22Rv1 (cell line): ENCODE measurements around the gene DCXR.

ENCODE experiments used
- ZFX ChIP-seq: fragments of 450-650 bp; IDR thresholded peaks from 2 replicates; pipeline ENCODE4 v1.6.1; 2017; ENCODE audit warnings: antibody characterized with exemption, borderline replicate concordance
- TF ChIP-seq, protein P1 (sequence below): fragments of 450-650 bp; IDR thresholded peaks from 2 replicates; pipeline ENCODE4 v1.5.1; 2017; ENCODE audit warnings: mild to moderate bottlenecking

DNA sequence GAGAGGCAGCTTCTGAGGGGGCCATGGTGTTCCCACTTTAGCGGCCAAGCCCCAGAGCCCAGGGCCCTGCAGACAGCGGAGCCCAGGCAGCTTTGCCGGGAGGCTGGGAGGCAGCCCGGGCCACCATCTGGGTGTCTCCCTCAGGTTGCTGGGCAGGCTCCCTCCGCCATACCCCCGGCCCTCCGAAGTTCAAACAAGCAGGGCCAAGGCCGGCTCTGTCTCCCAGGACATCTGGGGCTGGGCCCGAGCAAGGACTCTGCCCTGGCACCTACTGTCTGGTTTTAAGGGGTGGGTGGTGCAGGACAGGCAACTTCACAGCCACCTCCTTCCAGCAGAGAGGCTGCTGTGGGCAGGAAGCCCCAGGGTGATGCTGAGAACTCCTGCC, 25.5 kb upstream of the DCXR start:
- TF ChIP-seq, protein P1, sequence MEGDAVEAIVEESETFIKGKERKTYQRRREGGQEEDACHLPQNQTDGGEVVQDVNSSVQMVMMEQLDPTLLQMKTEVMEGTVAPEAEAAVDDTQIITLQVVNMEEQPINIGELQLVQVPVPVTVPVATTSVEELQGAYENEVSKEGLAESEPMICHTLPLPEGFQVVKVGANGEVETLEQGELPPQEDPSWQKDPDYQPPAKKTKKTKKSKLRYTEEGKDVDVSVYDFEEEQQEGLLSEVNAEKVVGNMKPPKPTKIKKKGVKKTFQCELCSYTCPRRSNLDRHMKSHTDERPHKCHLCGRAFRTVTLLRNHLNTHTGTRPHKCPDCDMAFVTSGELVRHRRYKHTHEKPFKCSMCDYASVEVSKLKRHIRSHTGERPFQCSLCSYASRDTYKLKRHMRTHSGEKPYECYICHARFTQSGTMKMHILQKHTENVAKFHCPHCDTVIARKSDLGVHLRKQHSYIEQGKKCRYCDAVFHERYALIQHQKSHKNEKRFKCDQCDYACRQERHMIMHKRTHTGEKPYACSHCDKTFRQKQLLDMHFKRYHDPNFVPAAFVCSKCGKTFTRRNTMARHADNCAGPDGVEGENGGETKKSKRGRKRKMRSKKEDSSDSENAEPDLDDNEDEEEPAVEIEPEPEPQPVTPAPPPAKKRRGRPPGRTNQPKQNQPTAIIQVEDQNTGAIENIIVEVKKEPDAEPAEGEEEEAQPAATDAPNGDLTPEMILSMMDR, result no peak
- no peak for TF ChIP-seq ZFX
